ENCODE measurements around the gene PCED1B.

PCED1B gene

GRCh38 chr12:47281667-47282171 is 202.3 kb downstream of the PCED1B start:
- no peak for DNase-seq

GRCh38 chr12:47282206-47282605 is 202.8 kb downstream of the PCED1B start:
- DNase-seq, result no peak
